Peyer's patch (tissue), 4 donors: ENCODE data around the gene HOXA6.

Source experiments
- CTCF ChIP-seq, 6 experiments: fragments of 450-650 bp in 4 of 6; fragments of 200-600 bp in 2 of 6; sonication (generic) in 1 of 6; IDR thresholded peaks; one replicate each; pipeline ENCODE4 v1.5.1; 2017 to 2019; ENCODE audit warnings: antibody characterized with exemption in 6 of 6, mild to moderate bottlenecking in 3 of 6, moderate library complexity in 1 of 6
- POLR2A ChIP-seq, 2 donors: fragments of 450-650 bp; IDR thresholded peaks; one replicate each; pipeline ENCODE4 v1.5.1; 2017; ENCODE audit warnings: antibody characterized with exemption in 2 of 2, mild to moderate bottlenecking in 2 of 2, moderate library complexity in 2 of 2

- no peak for TF ChIP-seq CTCF (IDR thresholded peaks at IDR 0.05)
- TF ChIP-seq POLR2A (IDR thresholded peaks at IDR 0.05), result no peak
Measured at GRCh38 chr7:27141137-27141922, 6.2 kb downstream of the HOXA6 start.
